ENCODE data around the gene SLX4IP. TPM values are rescaled to one million over a fixed set of nuclear protein-coding genes. Genes with fewer than 3 reads are reported as not detected.
"Not testable (repeated sequence)": the region's sequence is repeated elsewhere in the genome, so short reads cannot be mapped to it uniquely, and the experiment has no call there.

SLX4IP gene
- total RNA-seq, result 1 to 10 TPM; 1.8 to 3.3 TPM
- long read RNA-seq, donor 1, partial matches to known transcripts, result 3 of 4 reads
- long read RNA-seq, donor 1, other reads (novel, unspliced or antisense), result 1 of 4 reads
- long read RNA-seq, donor 2, full-length matches to known transcripts, result 1 of 5 reads
- long read RNA-seq, donor 2, partial matches to known transcripts, result 1 of 5 reads
- long read RNA-seq, donor 2, other reads (novel, unspliced or antisense), result 3 of 5 reads

GRCh38 chr20:10434832-10435812 lies at the start of gene SLX4IP:
Gene SLX4IP (plus strand): TSS chr20:10435305. CDS start chr20:10458205, 22,900 bp downstream.
- intact Hi-C loops (cut with DNase I), result no loop called here
- DNase-seq (ENCODE audit: low spot score), result peak; percentile 95

- DNase-seq (ENCODE audit: low spot score), result no peak
- intact Hi-C loops (cut with DNase I), result no loop called here
Observed at GRCh38 chr20:10385850-10386544, 49.1 kb upstream of the SLX4IP start.

- intact Hi-C loops (cut with DNase I), result no loop called here
- DNase-seq (ENCODE audit: low spot score), result no peak
Observed at GRCh38 chr20:10387686-10388085, 47.4 kb upstream of the SLX4IP start.

GRCh38 chr20:10388597-10388996 lies 46.5 kb upstream of the SLX4IP start:
- no peak for DNase-seq (ENCODE audit: low spot score)
- intact Hi-C loops (cut with DNase I), result no loop called here

GRCh38 chr20:10390709-10391108 lies 44.4 kb upstream of the SLX4IP start:
- intact Hi-C loops (cut with DNase I), result no loop called here

GRCh38 chr20:10394752-10395151 lies 40.4 kb upstream of the SLX4IP start:
- DNase-seq (ENCODE audit: low spot score); intact Hi-C loops (cut with DNase I): not testable (repeated sequence)

More at GRCh38 chr20:10390709-10391108, 44.4 kb upstream of the SLX4IP start:
- no peak for DNase-seq (ENCODE audit: low spot score)

GRCh38 chr20:10398834-10399369 lies 36.2 kb upstream of the SLX4IP start:
- intact Hi-C loops (cut with DNase I), result no loop called here
- no peak for DNase-seq (ENCODE audit: low spot score)

GRCh38 chr20:10402938-10403608 lies 32.0 kb upstream of the SLX4IP start:
- intact Hi-C loops (cut with DNase I), result no loop called here
- no peak for DNase-seq (ENCODE audit: low spot score)

- intact Hi-C loops (cut with DNase I), result no loop called here
- DNase-seq (ENCODE audit: low spot score), result no peak
Observed at GRCh38 chr20:10404023-10404628, 31.0 kb upstream of the SLX4IP start.

GRCh38 chr20:10404959-10405530 lies 30.1 kb upstream of the SLX4IP start:
- no peak for DNase-seq (ENCODE audit: low spot score)
- intact Hi-C loops (cut with DNase I), result no loop called here

GRCh38 chr20:10408108-10408813 lies 26.8 kb upstream of the SLX4IP start:
- DNase-seq (ENCODE audit: low spot score), result no peak
- intact Hi-C loops (cut with DNase I), result no loop called here

GRCh38 chr20:10411673-10412072 lies 23.4 kb upstream of the SLX4IP start:
- intact Hi-C loops (cut with DNase I), result no loop called here
- DNase-seq (ENCODE audit: low spot score), result no peak

GRCh38 chr20:10412591-10413408 lies 22.3 kb upstream of the SLX4IP start:
- intact Hi-C loops (cut with DNase I), result no loop called here
- DNase-seq (ENCODE audit: low spot score), result no peak

- DNase-seq (ENCODE audit: low spot score), result no peak
- intact Hi-C loops (cut with DNase I), result no loop called here
Observed at GRCh38 chr20:10415013-10415650, 20.0 kb upstream of the SLX4IP start.

- intact Hi-C loops (cut with DNase I); DNase-seq (ENCODE audit: low spot score): not testable (repeated sequence)
Observed at GRCh38 chr20:10417218-10417617, 17.9 kb upstream of the SLX4IP start.

GRCh38 chr20:10419550-10420133 lies 15.5 kb upstream of the SLX4IP start:
- DNase-seq (ENCODE audit: low spot score), result no peak
- intact Hi-C loops (cut with DNase I), result no loop called here

All from posterior vena cava (tissue), 2 donors.